Heart right ventricle (tissue), 16 donors: ENCODE data around the gene CLTA. TPM values are rescaled to one million over a fixed set of nuclear protein-coding genes. Genes with fewer than 3 reads are reported as not detected.

Experiments used
- ATAC-seq, 8 donors: fragments of 200-7000 bp; cut with Tn5 transposase; one replicate each; pipeline ENCODE4 v1.9.1; 2020; ENCODE audit warnings: mild to moderate bottlenecking in 8 of 8, moderate library complexity in 8 of 8, moderate number of reproducible peaks in 1 of 8
- DNase-seq, 2 donors: peaks; one replicate each; pipeline ENCODE4 v3.0.0-alpha.2; 2020
- H3K27ac ChIP-seq, 10 donors: fragments of 200-600 bp; sonication (generic) in 2 of 10; one replicate each; pipeline versions ENCODE4 v1.5.0 to v1.8.0; 2020 to 2022; ENCODE audit warnings: mild to moderate bottlenecking in 3 of 10
- H3K27me3 ChIP-seq, 7 donors: fragments of 200-600 bp; one replicate each; pipeline ENCODE4 v1.8.0; 2021 to 2022; ENCODE audit warnings: mild to moderate bottlenecking in 2 of 7
- H3K36me3 ChIP-seq, 9 donors: fragments of 200-600 bp; sonication (generic) in 1 of 9; one replicate each; pipeline versions ENCODE4 v1.5.0 to v1.8.0; 2020 to 2022; ENCODE audit warnings: mild to moderate bottlenecking in 2 of 9
- H3K4me1 ChIP-seq, 9 donors: fragments of 200-600 bp; sonication (generic) in 1 of 9; one replicate each; pipeline versions ENCODE4 v1.5.0 to v1.8.0; 2020 to 2022; ENCODE audit warnings: mild to moderate bottlenecking in 4 of 9
- H3K4me3 ChIP-seq, 10 donors: fragments of 200-600 bp; sonication (generic) in 2 of 10; one replicate each; pipeline versions ENCODE4 v1.5.0 to v1.8.0; 2020 to 2022; ENCODE audit warnings: mild to moderate bottlenecking in 7 of 10, moderate library complexity in 2 of 10
- H3K9me3 ChIP-seq, 11 donors: fragments of 200-600 bp in 10 of 11; sonication (generic) in 2 of 11; one replicate each; pipeline versions ENCODE4 v1.5.0 to v1.8.0; 2013 to 2022; ENCODE audit warnings: mild to moderate bottlenecking in 2 of 11, control low read depth in 1 of 11, moderate library complexity in 1 of 11
- WGBS, 2 donors: extraction: QIAGEN DNeasy Blood & Tissue Kit; methylation state at CpG; one replicate each; pipeline ENCODE4 v1.1.7; 2013; ENCODE audit warnings: inconsistent platforms in 1 of 2; 5-methylcytosine and 5-hydroxymethylcytosine counted together
- intact Hi-C, 10 donors: fragments of 100-400 bp; cut with DNase I; formaldehyde crosslinking; loops; one replicate each; pipeline versions ENCODE4 v1.11.1 to v1.14.2; 2022
- polyA plus RNA-seq, 2 donors: library from polyadenylated mRNA; stranded (reverse); fragments of 200-250 nt; gene quantifications; one replicate each; pipeline ENCODE4 v1.2.3, GENCODE V29; 2013
- total RNA-seq, 10 donors: library from RNA; stranded (reverse); fragmentation: NEBNext Ultra II Directional in 3 of 10; extraction: Animal tissue kit (Norgen Biotek cat#: 25700) in 3 of 10; gene quantifications; one replicate each; pipeline versions ENCODE4 v1.2.1 to v1.2.4, GENCODE V29; 2021 to 2023
- TF ChIP-seq, protein P1 (sequence below), 9 donors: fragments of 200-600 bp; sonication (generic) in 2 of 9; IDR thresholded peaks; one replicate each; pipeline versions ENCODE4 v1.5.0 to v1.8.0; 2021 to 2022; ENCODE audit warnings: antibody characterized with exemption in 9 of 9, mild to moderate bottlenecking in 5 of 9, moderate library complexity in 1 of 9
- donor health status: Arrhythmogenic right ventricular cardiomyopathy.
- donor health status: ischemic (EF 13 %, LVEDD 7.1; RV severe dilation, severe dysfunction).
- donor health status: healthy with polysubstance abuse.
- donor health status: DM: no; HTN: yes; CAD: no.
- donor health status: DM: no; HTN: no; CAD: no.
- donor health status: ischemic (EF 25% LVEDD 6.9; RV normal size, moderate dysfunction).
- donor health status: ischemic (EF 25% LVEDD 5.7; RV mildly dilated, moderate dysfunction).
- donor health status: healthy.
- donor health status: DM: yes; HTN: yes; CAD: no.
- donor health status: Ischemic cardiomyopathy.
- donor health status: ischemic (EF 35%, LVEDD 5.7; RV mildly dilated, moderate dysfunction).
- donor health status: nonischemic (EF 11% LVEDD 7.7; RV severe dilation, severe dysfunction).
- donor health status: DM: yes; HTN: yes; CAD: no.
- donor health status: PGD.
- donor health status: ischemic (EF 29% LVEDD 5.4; RV normal size, mild dysfunction).
- donor health status: nonischemic (EF 23%, LVEDD 6.1; RV moderate dilation, normal function).

The CLTA gene
- total and polyA plus RNA-seq, 12 donors = 34.3 to 138 (median 48.8) TPM

DNA sequence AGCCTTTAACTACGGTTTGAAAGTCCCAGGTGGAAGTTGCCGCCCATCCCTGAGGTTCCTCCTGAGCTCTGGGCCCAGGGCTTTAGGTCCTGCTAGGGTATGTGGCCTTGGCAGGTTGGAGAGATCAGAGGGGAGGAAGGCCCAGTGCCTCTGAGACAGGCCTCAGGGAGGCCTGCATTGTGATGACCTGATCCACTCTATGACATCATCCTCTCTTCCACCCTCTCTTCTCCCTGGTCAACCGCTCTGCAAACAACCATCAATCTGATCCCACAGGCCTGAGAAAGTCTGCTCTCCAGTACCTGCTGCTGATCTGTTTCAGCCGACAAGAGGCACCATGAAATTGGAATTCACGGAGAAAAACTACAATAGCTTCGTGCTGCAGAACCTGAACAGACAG, 21.6 kb upstream of the CLTA start, which contains the start of gene CCIN:
Gene CCIN, plus strand, starts transcription at position 223 of the 400 bp plus-strand sequence. Its CDS starts 115 bp downstream, at position 338.
- H3K4me1 ChIP-seq = peaks cover 0 to 26% (median 7%) of the 10 kb centered on the region in 9 donors
- ATAC-seq = no peak
- H3K27me3 ChIP-seq = peaks cover 0 to 6% (median 0%) of the 10 kb centered on the region in 7 donors
- intact Hi-C loops = loop anchor here in 6 of 10 donors (2.0 to 10.0 kb wide), 5 partner anchors 66 to 214 kb away; partner anchors contain the start of gene OR2S2 (in 5 of the 6)
- 86 to 92% methylated on average over 6 of the region's 6 CpGs for WGBS, 2 donors
- TF ChIP-seq, protein P1, sequence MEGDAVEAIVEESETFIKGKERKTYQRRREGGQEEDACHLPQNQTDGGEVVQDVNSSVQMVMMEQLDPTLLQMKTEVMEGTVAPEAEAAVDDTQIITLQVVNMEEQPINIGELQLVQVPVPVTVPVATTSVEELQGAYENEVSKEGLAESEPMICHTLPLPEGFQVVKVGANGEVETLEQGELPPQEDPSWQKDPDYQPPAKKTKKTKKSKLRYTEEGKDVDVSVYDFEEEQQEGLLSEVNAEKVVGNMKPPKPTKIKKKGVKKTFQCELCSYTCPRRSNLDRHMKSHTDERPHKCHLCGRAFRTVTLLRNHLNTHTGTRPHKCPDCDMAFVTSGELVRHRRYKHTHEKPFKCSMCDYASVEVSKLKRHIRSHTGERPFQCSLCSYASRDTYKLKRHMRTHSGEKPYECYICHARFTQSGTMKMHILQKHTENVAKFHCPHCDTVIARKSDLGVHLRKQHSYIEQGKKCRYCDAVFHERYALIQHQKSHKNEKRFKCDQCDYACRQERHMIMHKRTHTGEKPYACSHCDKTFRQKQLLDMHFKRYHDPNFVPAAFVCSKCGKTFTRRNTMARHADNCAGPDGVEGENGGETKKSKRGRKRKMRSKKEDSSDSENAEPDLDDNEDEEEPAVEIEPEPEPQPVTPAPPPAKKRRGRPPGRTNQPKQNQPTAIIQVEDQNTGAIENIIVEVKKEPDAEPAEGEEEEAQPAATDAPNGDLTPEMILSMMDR (IDR thresholded peaks at IDR 0.05) = no peak
- H3K4me3 ChIP-seq = no peak within 1 kb of the TSS
- H3K27ac ChIP-seq = no peak within 1 kb of the TSS
- H3K36me3 ChIP-seq = no peaks in the 10 kb centered on the region
- H3K9me3 ChIP-seq = no peaks in the 10 kb centered on the region
- DNase-seq = no peak

DNA sequence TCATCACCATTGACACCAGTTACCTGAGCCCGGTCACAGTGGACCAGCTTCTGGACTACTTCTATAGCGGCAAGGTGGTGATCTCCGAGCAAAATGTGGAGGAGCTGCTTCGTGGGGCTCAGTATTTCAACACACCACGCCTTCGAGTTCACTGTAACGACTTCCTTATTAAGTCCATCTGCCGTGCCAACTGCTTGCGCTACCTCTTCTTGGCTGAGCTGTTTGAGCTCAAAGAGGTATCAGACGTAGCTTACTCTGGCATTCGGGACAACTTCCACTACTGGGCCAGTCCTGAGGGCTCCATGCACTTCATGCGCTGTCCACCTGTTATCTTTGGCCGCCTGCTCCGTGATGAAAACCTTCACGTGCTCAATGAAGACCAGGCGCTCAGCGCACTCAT, 21.0 kb upstream of the CLTA start:
- WGBS, 2 donors = 95 to 97% methylated on average over 17 of the region's 17 CpGs
- TF ChIP-seq, protein P1 (IDR thresholded peaks at IDR 0.05) = no peak
- Histone ChIP-seq H3K27ac (no peak overlapping the region), H3K36me3 (no peaks in the 10 kb centered on the region), H3K4me1 (peaks cover 0 to 22% (median 7%) of the 10 kb centered on the region in 9 donors), H3K9me3 (no peaks in the 10 kb centered on the region), H3K4me3 (no peak overlapping the region), H3K27me3 (peaks cover 0 to 6% (median 0%) of the 10 kb centered on the region in 7 donors)
- intact Hi-C loops = loop anchor here in 6 of 10 donors (2.0 to 10.0 kb wide), 5 partner anchors 67 to 215 kb away; partner anchors contain the start of gene OR2S2 (in 5 of the 6)
- DNase-seq (no peak), ATAC-seq (no peak)

DNA sequence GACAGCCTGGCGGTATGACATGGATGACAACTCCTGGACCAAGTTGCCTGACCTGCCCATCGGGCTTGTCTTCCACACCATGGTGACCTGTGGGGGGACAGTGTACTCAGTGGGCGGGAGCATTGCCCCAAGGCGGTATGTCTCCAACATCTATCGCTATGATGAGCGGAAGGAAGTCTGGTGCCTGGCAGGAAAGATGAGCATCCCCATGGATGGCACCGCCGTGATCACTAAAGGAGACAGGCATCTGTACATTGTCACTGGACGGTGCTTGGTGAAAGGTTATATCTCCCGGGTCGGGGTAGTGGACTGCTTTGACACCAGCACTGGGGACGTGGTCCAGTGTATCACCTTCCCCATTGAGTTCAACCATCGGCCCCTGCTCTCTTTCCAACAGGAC, 20.2 kb upstream of the CLTA start:
- WGBS, 2 donors = 93 to 95% methylated on average over 13 of the region's 13 CpGs
- no peak for ATAC-seq
- H3K27me3 ChIP-seq = peaks cover 0 to 6% (median 0%) of the 10 kb centered on the region in 7 donors
- no peak overlapping the region for H3K27ac ChIP-seq
- no peak for DNase-seq
- intact Hi-C loops = no loop called here
- H3K4me3 ChIP-seq = no peak overlapping the region
- H3K36me3 ChIP-seq = no peaks in the 10 kb centered on the region
- H3K9me3 ChIP-seq = no peaks in the 10 kb centered on the region
- TF ChIP-seq, protein P1 (IDR thresholded peaks at IDR 0.05) = no peak
- peaks cover 0 to 16% (median 7%) of the 10 kb centered on the region in 9 donors for H3K4me1 ChIP-seq

DNA sequence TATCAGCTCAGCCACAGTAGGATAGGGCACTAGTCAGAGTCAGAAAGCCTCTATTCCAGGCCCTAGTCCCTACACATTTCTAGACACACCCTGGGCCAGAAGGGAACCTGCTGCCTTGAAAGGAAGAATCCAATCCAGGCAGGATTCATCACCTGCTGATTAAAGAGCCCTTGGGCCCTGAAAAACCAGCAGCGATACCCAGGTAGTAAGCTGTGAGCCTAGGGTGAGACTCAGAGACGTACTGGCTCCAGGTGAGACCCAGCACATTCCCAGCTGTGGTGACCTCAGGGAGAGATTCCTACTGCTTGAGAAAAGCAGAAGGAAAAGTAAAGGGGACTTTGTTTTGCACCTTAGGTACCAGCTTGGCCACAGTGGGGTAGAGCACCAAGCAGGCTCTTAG, 16.9 kb upstream of the CLTA start:
- Histone ChIP-seq H3K27me3 (peaks cover 0 to 6% (median 0%) of the 10 kb centered on the region in 7 donors), H3K36me3 (no peaks in the 10 kb centered on the region), H3K4me3 (no peak overlapping the region), H3K4me1 (no peaks in the 10 kb centered on the region), H3K27ac (no peak overlapping the region), H3K9me3 (no peaks in the 10 kb centered on the region)
- 97 to 100% methylated on average over 2 of the region's 2 CpGs for WGBS, 2 donors
- DNase-seq (no peak), ATAC-seq (no peak)
- TF ChIP-seq, protein P1 (IDR thresholded peaks at IDR 0.05) = no peak
- intact Hi-C loops = no loop called here
